ENCODE measurements around the gene HAGH. TPM values are rescaled to one million over a fixed set of nuclear protein-coding genes. Genes with fewer than 3 reads are reported as not detected.
"Not testable (repeated sequence)": the region's sequence is repeated elsewhere in the genome, so short reads cannot be mapped to it uniquely, and the experiment has no call there.

HAGH gene
- polyA plus RNA-seq (17.7 to 31.2 TPM (median 22.2 TPM) in 3 replicates), polyA minus RNA-seq (11.5 to 22.0 TPM (median 21.0 TPM) in 3 replicates)
- 53.4 TPM for polyA plus RNA-seq (2011; ENCODE audit: low read depth)
- polyA plus RNA-seq (2011; cell fraction: cytosol; rRNA removed): 13.7 and 25.2 TPM in 2 replicates
- polyA plus RNA-seq (2011; cell fraction: nucleus; rRNA removed): 19.0 and 28.6 TPM in 2 replicates
- polyA plus RNA-seq (2012; ENCODE audit: low replicate concordance): 22.1 and 40.3 TPM in 2 replicates
- 19.6 TPM for polyA minus RNA-seq (2011; cell fraction: cytosol; rRNA and poly(A)+ RNA removed)
- 9.1 and 12.8 TPM in 2 replicates for polyA minus RNA-seq (2011; cell fraction: nucleus; rRNA and poly(A)+ RNA removed)

GRCh38 chr16:1826691-1827573, at the start of gene HAGH, which contains the start of gene FAHD1:
TSS of gene HAGH (minus strand) at chr16:1826825. CDS start at chr16:1826787, 38 bp downstream.
TSS of gene FAHD1 (plus strand) at chr16:1827206. CDS start at chr16:1827239, 33 bp downstream.
- Histone ChIP-seq H4K20me1 (ENCODE audit: control insufficient read depth, extremely low read depth, insufficient read depth, low read length) (no peaks in the 10 kb centered on the region), H3K36me3 (ENCODE audit: control insufficient read depth in 2 of 2, extremely low read depth in 1 of 2, insufficient read depth in 2 of 2, low read length in 2 of 2) (peaks cover 1 to 5% of the 10 kb centered on the region in 2 experiments), H3K79me2 (ENCODE audit: control insufficient read depth, insufficient read depth, low read length) (peaks cover 26% of the 10 kb centered on the region), H3K27ac (ENCODE audit: control insufficient read depth, insufficient read depth, low read length) (peak within 1 kb of the TSS; percentile 70), H3K9me3 (ENCODE audit: control insufficient read depth, low read depth, low read length) (no peaks in the 10 kb centered on the region), H3K27me3 (ENCODE audit: control insufficient read depth, extremely low read depth, insufficient read depth, low read length) (no peaks in the 10 kb centered on the region), H3K4me3 (ENCODE audit: control insufficient read depth in 2 of 3, extremely low read depth in 1 of 3, insufficient read depth in 2 of 3, low read depth in 1 of 3, low read length in 3 of 3) (peak within 1 kb of the TSS; percentile 90 to 99 (median 99)), H3K4me1 (ENCODE audit: control insufficient read depth, extremely low read depth, insufficient read depth, low read length) (peaks cover 18% of the 10 kb centered on the region), H2AFZ (ENCODE audit: control insufficient read depth, low read length) (peak within 1 kb of the TSS; percentile 95), H3K9me1 (ENCODE audit: control insufficient read depth, extremely low read depth, insufficient read depth, low read length) (no peaks in the 10 kb centered on the region), H3K9ac (ENCODE audit: control insufficient read depth, extremely low read depth, insufficient read depth, low read length) (peak within 1 kb of the TSS; percentile 88), H3K4me2 (ENCODE audit: control insufficient read depth, extremely low read depth, insufficient read depth, low read depth, low read length) (peak within 1 kb of the TSS; percentile 96)
- FAIRE-seq (peak; percentile 5), DNase-seq (ENCODE audit: low read depth, low spot score) (no peak)
- dilution Hi-C loops (cut with MboI; ENCODE audit: extremely low pct_ligation_motif_present, low sequenced_read_pairs): no loop called here
- no peak for TF ChIP-seq EZH2 (IDR thresholded peaks at IDR 0.05; ENCODE audit: low read length)
- no peak for TF ChIP-seq CTCF (optimal IDR thresholded peaks at IDR 0.05 in 1 of 3, IDR thresholded peaks at IDR 0.05 in 1 of 3, conservative IDR thresholded peaks at IDR 0.05 in 1 of 3; ENCODE audit: extremely low read depth in 1 of 3, insufficient read depth in 2 of 3, low read length in 3 of 3)

GRCh38 chr16:1876066-1876465, 49.4 kb upstream of the HAGH start:
- H3K36me3 ChIP-seq (ENCODE audit: control insufficient read depth in 2 of 2, extremely low read depth in 1 of 2, insufficient read depth in 2 of 2, low read length in 2 of 2); FAIRE-seq; DNase-seq (ENCODE audit: low read depth, low spot score); dilution Hi-C loops (cut with MboI; ENCODE audit: extremely low pct_ligation_motif_present, low sequenced_read_pairs); H3K9me1 ChIP-seq (ENCODE audit: control insufficient read depth, extremely low read depth, insufficient read depth, low read length); H4K20me1 ChIP-seq (ENCODE audit: control insufficient read depth, extremely low read depth, insufficient read depth, low read length); H3K4me3 ChIP-seq (ENCODE audit: control insufficient read depth in 2 of 3, extremely low read depth in 1 of 3, insufficient read depth in 2 of 3, low read depth in 1 of 3, low read length in 3 of 3); H3K4me1 ChIP-seq (ENCODE audit: control insufficient read depth, extremely low read depth, insufficient read depth, low read length); H3K9ac ChIP-seq (ENCODE audit: control insufficient read depth, extremely low read depth, insufficient read depth, low read length); H3K79me2 ChIP-seq (ENCODE audit: control insufficient read depth, insufficient read depth, low read length); H3K9me3 ChIP-seq (ENCODE audit: control insufficient read depth, low read depth, low read length); H3K27me3 ChIP-seq (ENCODE audit: control insufficient read depth, extremely low read depth, insufficient read depth, low read length); H3K27ac ChIP-seq (ENCODE audit: control insufficient read depth, insufficient read depth, low read length); H3K4me2 ChIP-seq (ENCODE audit: control insufficient read depth, extremely low read depth, insufficient read depth, low read depth, low read length); H2AFZ ChIP-seq (ENCODE audit: control insufficient read depth, low read length): not testable (repeated sequence)
